NCI-H2227 treated with DMSO at 0.1 percent for 48 hours (cell line): ENCODE measurements around the gene APLF.
"Not testable (repeated sequence)": the region's sequence is repeated elsewhere in the genome, so short reads cannot be mapped to it uniquely, and the experiment has no call there.

Source experiments
- DNase-seq: peaks from one replicate; lab custom pipeline; 2025; lab: John Stamatoyannopoulos, UW

APLF gene

DNA sequence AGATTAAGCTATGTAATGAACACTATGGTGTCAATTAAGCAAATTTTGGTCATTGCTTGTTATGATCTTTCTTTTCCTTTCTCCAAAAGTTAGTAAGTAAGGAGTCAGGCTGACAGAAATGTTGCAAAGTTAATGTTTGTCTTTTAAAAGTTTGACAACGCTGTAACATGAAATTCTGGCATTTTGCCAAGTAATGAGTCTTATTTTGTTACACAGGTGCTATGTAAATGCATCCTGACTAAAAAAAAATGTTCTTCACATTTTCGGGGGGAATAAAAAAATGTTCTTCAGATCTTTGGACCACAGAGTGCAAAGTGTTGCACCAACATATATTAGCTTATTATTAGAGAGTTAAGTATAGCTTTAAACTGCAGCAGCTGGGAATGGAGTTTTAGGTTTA, 121.2 kb downstream of the APLF start:
- DNase-seq = no peak

DNA sequence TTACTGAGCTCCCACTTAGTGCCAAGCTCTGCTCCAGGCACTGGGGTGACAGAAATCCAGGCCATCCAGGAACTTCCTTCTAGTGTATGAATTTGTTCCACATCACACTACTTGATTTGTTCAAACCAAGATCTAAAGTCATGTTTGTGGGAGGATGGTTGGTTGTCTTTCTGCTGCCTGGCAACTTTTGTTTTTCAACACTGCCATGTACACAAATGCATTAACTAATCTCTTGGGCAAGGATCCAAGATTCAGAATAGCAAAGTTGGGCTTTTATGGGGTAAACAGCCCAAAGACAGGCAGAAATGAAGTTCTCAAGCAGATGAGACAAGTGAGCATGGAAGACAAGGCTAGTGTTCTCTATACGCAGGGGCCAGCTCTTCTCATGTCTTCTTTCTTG, 122.6 kb downstream of the APLF start:
- DNase-seq = no peak

- no peak for DNase-seq
These were observed 123.3 kb downstream of the APLF start for GRCh38 chr2:68590702-68591101.

DNA sequence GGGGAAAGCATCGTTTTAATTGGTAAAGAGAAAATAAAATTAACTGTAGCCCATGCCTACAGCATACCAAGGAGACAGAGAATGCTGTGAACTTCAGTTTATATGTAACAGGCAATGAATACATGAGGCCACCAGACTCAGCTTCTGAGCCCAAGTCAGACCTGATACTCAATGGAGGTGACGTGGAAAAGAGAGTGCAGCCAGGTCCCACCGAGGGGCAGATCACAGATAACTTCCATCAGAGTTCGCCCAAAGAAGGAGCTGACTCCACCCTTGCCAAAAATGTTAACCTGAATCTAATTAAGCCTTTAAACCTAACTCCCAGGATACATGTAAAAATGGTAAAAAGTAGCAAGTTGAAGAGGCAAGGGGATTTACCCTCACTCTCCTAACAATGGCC, 123.8 kb downstream of the APLF start:
- DNase-seq = no peak

DNA sequence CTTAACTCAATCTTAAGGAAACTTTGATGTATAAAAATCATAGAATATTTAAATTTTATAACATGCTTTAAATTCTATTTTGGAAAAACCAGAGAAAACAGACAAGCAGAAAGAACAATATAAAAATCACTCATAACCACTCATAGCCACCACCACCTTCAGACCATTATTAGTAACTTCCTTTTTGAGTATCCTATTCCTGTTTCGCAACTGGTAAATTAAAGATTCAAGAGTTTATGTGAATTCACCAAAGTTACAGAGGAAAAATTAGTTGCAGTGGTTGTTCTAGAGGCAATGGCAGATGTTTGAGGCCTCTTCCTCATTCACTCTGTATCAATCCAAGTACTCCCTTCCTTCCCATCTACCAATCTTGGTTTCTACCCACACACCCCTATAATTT, 126.7 kb downstream of the APLF start:
- no peak for DNase-seq

- peak; percentile 20 for DNase-seq
These were observed 127.5 kb downstream of the APLF start for GRCh38 chr2:68594674-68595492.

- DNase-seq = not testable (repeated sequence)
These were observed 128.1 kb downstream of the APLF start for GRCh38 chr2:68595493-68595785.

- not testable (repeated sequence) for DNase-seq
These were observed 133.1 kb downstream of the APLF start for GRCh38 chr2:68600495-68600894.

- no peak for DNase-seq
These were observed 135.7 kb downstream of the APLF start for GRCh38 chr2:68603059-68603458.

DNA sequence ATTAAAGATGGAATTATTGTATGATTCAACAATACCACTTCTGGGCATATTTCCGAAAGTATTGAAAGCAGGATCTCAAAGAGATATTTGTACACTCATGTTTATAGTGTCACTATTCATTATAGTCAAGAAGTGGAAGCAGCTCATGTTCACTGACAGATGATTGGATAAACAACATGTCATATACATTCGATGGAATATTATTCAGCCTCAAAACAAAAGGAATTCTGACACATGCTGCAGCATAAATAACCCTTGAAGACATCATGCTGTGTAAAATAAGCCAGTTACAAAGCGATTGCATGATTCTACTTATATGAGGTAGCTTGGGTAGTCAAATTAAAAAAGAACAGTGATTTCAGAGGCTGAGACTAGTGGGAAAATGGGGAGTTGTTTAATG, 136.7 kb downstream of the APLF start:
- DNase-seq = no peak

DNA sequence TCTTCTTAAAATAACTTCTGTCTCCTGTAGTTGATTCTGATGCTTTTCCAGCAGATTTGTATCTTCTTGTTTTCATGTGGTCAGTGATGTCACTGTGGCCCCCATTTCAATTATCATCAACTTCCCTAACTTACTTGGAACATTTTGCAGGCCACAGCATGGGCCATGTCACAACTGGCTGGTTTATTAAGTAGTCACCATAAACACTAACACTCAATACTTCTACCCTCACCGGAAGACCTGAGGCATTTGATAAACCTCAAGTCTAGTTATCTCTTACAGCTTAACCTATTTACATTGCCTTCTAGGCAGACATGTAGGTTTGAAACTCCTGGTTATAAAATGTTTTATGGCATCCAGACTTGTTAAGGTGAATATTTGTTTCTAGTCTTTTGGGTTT, 138.6 kb downstream of the APLF start:
- DNase-seq = no peak

DNA sequence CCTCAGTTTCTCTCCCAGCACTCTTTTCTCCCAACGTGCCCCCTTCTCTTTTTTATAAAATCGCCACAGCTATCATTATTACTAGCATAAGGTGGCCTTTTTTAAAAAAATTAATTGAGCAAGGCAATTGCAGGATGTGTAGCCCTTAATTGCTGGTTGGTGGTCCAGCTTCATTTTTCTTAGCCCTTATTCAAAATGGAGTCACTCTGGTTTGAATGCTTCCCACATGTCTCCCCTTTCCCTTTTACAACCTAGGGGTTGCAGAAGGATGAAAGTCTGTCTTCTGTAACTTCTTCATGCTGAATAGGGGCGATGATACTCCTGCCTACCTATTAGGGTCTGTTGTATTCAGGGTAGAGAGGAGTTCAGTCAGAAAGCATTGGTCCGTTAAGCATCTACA, 139.4 kb downstream of the APLF start:
- no peak for DNase-seq

GRCh38 chr2:68607837-68608236, 140.5 kb downstream of the APLF start:
- no peak for DNase-seq

GRCh38 chr2:68612765-68613519, 145.6 kb downstream of the APLF start:
- no peak for DNase-seq

DNA sequence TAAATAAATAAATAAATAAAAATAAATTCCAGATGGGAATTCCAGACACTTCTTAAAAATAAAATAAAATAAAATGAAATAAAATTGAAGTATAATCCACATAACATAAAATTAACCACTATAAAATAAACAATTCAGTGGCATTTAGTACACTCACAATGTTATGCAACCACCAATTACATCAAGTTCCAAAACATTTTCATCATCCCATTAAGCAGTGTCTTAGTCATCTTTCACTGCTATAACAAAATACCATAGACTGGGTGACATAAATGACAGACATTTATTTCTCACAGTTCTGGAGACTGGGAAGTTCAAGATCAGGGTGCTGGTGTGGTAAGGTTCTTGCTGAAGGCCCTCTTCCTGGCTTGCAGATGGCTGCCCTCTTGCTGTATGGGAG, 153.4 kb downstream of the APLF start:
- no peak for DNase-seq

DNA sequence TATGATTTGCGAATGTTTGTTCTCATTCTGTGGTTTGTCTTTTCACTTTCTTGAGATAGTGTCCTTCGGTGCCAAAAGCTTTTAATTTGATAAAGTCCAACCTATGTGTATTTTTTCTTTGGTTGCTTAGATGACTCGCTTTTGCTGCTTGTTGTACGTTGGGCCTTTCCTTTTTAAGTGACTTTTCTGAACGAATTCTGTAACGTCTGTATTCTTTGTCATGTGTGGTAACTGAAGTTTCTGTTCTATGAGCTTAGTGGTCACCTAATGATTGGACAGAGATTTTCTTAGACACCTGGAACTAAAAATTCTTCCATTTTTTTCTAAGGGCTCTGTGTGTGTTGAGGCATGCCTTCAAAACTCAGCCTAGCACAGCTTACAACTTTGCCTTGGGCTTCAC, 156.4 kb downstream of the APLF start:
- DNase-seq = no peak

DNA sequence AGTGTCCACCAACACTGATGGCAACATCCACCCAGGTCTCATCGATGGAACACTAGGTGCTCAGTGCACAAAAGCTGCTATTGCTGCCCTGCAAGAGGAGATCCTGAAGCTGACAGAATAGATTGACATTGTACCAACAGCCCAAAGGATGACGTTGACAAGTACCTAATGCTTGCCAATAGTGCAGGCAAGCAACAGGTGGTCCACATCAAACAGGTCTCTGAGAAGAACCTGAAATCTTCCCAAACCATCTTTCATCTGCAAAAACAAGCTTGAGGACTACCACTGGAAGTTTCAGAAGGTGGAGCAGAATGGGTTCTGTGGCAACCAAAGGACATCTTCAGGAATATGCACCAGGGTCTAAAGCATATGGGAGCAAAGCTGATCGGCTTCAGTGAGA, 160.2 kb downstream of the APLF start:
- DNase-seq = no peak
